HG02840 (cell line): Measurements from ENCODE around the gene IL1RAPL1.

ENCODE experiments used
- ATAC-seq: cut with Tn5 transposase; IDR thresholded peaks from one replicate; pipeline ENCODE4 v1.9.1; 2021; ENCODE audit warnings: mild to moderate bottlenecking, moderate library complexity, moderate number of reproducible peaks; ENCODE audit not compliant: unreplicated experiment, low FRiP score

Gene IL1RAPL1

DNA sequence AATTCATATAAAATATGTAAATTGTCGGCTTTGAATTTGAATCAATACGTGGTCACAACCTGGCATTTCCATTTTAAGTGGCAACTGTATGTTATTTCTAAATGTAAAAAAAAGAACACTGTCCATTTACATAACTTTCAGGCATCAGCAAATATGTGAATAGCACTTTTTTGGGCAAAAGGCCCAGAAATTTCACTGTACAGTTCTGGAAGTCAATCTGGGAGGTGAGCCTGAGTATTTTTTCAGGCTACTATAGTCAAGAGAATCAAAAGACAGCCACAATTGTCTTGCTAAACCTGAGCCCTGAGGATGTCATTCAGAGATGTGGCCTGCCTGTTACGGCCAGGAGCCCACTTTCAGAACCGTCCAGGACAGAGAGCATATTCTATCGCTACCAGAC lies 1084.2 kb downstream of the IL1RAPL1 start:
- ATAC-seq, result no peak

DNA sequence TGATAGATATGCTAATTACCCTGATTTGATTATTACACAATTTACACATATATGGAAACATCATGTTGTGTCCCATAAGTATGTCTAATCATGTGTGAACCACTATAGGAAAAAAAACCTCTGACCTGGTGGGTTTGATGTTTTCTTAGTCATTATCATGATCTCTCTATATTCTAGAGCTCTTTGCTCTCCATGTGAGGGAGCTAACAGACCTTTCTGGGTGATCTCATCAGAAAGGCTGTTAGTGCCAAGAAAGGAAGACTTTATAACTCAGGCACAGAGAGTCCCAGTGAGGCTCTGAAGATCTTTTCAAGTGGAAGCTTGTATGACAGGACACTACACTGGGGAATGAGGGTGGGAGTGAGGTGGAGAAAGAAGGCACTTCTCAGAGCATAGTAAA lies 1100.4 kb downstream of the IL1RAPL1 start:
- no peak for ATAC-seq

DNA sequence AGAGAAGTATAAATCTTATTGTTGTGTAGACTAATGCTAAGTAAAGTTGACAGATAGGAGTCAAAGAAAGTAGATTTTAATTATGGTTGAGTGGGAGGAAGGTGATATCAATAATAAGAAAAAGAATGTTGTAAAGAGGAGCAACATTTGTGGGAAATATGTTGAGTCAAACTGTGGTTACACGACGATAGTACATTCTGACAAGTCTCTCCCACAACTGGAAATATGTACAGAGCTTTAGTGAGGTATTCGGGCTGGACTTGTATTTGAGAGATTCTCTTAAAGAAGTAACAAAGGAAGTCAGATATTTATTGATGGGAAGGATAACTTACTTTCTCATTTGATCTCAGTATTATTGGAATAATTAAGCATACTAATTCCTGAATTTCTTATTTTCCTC lies 1102.8 kb downstream of the IL1RAPL1 start:
- ATAC-seq, result no peak

DNA sequence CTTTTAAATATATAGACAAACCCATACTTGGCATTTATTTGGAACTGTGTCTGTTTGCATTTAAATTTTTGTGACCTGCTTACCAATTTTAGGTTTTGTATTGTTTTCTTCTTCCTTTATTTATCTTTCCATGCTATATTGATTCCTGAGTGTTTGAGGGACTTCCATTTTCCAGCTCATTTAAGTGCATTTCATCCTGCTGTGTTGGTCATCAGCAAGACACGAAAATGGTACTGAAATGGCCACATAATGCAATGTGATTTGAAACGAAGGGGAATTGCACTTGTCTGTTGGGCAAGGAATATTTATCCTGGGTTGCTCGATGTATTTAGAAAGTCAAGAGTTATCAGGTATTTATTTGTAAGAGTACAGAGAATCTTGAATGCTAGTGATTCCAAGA lies 1103.8 kb downstream of the IL1RAPL1 start:
- no peak for ATAC-seq

- no peak for ATAC-seq
Observed at GRCh38 chrX:29693912-29694311, 1106.7 kb downstream of the IL1RAPL1 start.

DNA sequence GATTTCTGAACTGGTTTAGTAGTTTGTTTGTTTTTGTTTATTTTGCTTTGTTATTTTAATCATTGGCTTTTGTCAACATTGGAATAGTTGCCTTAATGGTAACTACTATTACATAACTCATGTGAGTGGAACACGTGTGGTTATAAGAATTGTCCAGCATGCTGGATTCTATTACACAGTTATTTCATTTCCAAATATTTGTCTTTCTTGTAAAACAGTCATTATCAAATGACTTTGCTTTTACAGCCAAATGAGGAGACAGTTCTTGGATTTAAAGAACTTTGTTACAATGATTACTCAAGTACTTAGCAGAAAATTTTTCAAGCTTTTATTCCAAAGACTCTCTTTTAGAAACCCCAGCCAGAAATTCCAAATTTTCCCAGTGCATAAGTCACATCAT lies 1112.0 kb downstream of the IL1RAPL1 start:
- no peak for ATAC-seq

GRCh38 chrX:29707088-29707487 lies 1119.8 kb downstream of the IL1RAPL1 start:
- no peak for ATAC-seq

DNA sequence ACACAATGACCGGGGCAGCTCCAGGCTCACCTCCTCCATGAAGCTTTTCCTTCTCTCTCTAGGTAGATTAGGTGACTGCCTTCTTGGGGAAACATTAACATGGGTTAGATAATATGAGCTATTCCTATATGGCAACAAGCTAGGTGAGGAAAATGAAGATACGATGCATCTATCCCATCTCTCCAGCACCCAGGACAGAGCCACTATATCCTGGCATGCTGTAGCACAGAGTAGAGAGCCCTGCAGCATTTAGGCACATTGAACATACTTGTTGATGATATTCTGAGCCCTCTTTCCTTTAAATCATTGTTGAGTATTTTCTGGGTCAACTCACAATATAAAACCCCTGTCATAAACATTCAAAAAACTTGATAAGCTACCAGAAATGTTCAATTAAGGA lies 1133.9 kb downstream of the IL1RAPL1 start:
- ATAC-seq, result no peak

DNA sequence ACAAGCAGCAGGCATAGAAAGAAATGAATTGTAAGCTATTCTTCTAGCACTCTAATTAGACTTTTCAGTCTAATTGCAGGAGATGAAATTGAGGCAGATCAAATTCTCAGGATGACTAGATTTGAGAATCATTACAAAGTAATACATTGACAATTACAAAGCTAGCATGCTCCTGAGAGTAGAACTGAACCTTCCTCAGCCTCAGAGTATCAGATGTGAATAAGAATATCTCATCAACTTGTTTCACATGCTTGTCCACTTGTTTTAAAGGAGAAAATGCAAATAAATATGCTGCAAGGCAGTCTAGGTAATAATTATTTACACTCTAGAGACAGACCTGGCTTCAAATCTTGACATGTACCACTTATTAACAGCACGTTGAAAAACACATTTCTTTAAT lies 1137.1 kb downstream of the IL1RAPL1 start:
- ATAC-seq, result no peak

- no peak for ATAC-seq
Observed at GRCh38 chrX:29726811-29727210, 1139.6 kb downstream of the IL1RAPL1 start.

DNA sequence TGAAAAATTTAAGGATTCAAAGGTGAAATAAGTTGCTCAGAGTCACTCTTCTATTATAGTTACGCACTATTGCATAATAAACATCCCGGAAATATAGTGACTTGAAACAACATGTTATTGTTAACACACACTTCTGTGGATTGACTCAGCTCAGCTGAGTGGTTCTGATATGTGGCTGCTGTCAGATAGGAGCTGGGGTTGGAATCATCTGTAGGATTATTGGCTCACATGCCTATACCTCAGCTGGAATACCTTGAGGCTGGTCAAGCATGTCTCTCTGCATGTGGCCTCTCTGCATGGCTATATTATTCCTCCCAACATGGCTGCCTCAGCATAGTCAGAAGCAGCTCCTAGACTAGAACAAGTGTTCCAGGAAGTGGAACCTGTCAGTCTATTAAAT lies 1141.4 kb downstream of the IL1RAPL1 start:
- ATAC-seq, result no peak

GRCh38 chrX:29744966-29745365 lies 1157.7 kb downstream of the IL1RAPL1 start:
- ATAC-seq, result no peak

DNA sequence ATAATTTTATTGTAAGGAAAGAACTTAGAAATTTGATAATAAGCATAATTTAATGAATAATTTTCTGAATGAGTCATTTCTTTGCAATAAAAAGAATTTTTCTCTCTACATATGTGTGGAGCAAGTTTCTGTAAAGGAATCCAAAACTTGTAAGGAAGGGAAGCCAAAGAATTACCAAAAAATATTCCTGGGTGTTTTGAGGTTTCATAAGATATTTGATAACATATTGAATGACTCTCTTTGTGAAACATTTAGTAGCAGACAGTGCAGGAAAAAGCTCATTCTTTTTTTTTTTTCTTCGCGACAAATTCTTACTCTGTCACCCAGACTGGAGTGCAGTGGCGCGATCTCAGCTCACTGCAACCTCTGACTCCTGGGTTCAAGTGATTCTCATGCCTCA lies 1159.1 kb downstream of the IL1RAPL1 start:
- no peak for ATAC-seq

DNA sequence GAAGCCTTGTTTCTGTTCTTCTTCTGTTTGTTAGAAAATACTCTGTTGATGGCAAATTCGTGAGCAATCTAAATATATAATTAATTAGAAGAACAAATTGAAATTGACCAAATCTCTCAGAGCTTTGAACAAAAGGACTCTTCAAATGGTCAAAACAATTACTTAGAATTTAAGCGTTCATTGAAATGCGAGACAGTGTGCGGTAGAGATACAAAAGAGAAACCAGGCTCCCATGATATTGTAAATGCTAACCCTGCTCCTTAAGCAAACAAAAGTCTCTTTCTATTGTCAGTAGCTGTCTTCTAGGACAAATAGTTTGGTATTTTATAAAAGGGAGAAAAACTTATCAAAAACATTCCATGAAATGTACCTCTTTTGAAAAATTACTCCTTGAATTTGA lies 1174.8 kb downstream of the IL1RAPL1 start:
- ATAC-seq, result no peak

- ATAC-seq, result no peak
Observed at GRCh38 chrX:29775890-29776289, 1188.6 kb downstream of the IL1RAPL1 start.

GRCh38 chrX:29787656-29788055 lies 1200.4 kb downstream of the IL1RAPL1 start:
- ATAC-seq, result no peak

DNA sequence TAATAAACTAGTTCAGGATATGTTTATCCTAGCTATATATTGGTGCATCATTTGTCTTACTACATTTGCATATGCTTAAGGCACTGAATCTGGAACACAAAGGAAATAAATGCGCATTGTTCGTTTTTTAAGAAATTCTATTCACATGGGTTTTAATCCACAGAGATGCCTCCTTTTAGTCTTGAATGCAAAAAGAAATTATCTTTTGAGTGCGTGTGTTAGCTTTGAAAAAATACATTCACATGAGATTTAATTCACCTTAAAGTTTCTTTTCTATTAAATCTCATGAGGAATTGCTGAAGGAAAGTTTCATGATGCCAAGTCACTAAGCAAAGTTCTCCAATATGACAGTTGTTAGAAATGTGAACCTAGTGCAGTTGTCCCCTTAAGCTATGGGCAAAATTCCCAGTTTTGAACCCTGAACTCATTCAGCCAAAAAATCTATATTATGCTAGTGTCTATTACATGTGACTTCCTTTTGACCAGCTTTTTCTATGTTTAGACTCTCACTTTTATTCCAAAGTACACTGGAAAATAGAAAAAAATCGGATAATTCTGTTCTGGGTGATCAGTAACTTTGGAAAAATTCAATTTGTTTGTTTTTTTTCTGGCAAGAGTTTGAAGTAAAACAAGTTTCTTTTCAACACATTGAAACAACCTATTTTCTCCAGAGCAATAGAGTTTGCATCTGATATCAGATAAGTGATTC lies 1201.9 kb downstream of the IL1RAPL1 start:
- no peak for ATAC-seq

DNA sequence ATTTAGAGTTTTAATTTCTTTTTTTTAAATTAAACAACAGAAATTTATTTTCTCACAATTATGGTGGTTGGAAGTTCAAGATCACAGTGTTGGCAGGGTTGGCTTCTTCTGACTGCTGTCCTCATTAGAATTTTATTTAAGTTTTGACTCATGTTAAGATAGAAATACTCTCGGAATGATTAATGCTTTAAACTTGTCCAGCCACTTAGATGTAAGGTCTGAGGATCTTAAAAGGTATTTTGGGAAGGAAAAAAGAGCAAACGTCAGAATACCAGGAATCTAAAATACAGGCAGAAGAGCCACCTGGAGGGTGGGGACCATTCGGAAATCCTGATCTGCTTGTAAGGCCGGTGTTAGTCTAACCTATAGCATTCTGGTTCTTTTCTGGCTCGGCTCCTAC lies 1205.1 kb downstream of the IL1RAPL1 start:
- ATAC-seq, result no peak

GRCh38 chrX:29797156-29797555 lies 1209.9 kb downstream of the IL1RAPL1 start:
- no peak for ATAC-seq

- ATAC-seq, result no peak
Observed at GRCh38 chrX:29798469-29798868, 1211.2 kb downstream of the IL1RAPL1 start.

DNA sequence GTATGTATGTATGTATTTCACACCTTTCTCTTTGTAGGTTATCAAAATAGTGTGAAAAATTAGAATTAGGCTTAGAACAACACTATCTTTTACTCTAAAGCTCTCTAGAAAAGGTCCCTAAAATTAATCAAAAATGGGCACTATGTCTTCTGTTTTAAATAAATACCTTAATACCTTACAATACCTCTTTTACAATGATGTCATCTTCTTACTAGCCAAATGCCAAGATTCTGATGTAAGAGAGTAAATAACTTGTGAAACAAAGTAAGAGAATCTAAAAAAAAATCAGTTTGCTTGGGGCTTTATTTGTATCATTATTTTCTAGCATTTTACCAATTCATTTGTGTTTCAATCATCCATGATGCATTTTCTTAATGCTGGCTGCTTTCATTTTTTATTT lies 1225.9 kb downstream of the IL1RAPL1 start:
- ATAC-seq, result no peak

GRCh38 chrX:29824176-29824906 lies 1237.1 kb downstream of the IL1RAPL1 start:
- no peak for ATAC-seq
